ENCODE results near the gene CDHR1. TPM values are rescaled to one million over a fixed set of nuclear protein-coding genes. Genes with fewer than 3 reads are reported as not detected.

Gene CDHR1
- total RNA-seq, 1 experiment from 2014 or later: 0.39 TPM

GRCh38 chr10:84217746-84218145 lies 23.4 kb downstream of the CDHR1 start:
- Histone ChIP-seq H3K36me3 (ENCODE audit: control insufficient read depth, insufficient read depth, low read length) (no peaks in the 10 kb centered on the region), H3K27ac (ENCODE audit: low read length) (no peak overlapping the region), H3K4me1 (ENCODE audit: control insufficient read depth, insufficient read depth, low read length) (no peaks in the 10 kb centered on the region), H3K27me3 (ENCODE audit: control insufficient read depth, insufficient read depth, low read length) (peaks cover 16% of the 10 kb centered on the region), H3K9me3 (ENCODE audit: control insufficient read depth, insufficient read depth, low read depth, low read length) (no peaks in the 10 kb centered on the region), H3K4me3 (ENCODE audit: low read depth in 2 of 2, low read length in 2 of 2) (no peak overlapping the region)
- no peak for TF ChIP-seq POLR2AphosphoS5 (IDR thresholded peaks at IDR 0.05; ENCODE audit: low read depth, low read length)
- no peak for TF ChIP-seq TCF7L2 (IDR thresholded peaks at IDR 0.05; ENCODE audit: low read depth, low read length)
- TF ChIP-seq REST (IDR thresholded peaks at IDR 0.05; ENCODE audit: insufficient read depth in 1 of 2, low read depth in 2 of 2, low read length in 1 of 2): no peak
- TF ChIP-seq CTCF (IDR thresholded peaks at IDR 0.05): no peak
- TF ChIP-seq SIN3A (IDR thresholded peaks at IDR 0.05; ENCODE audit: borderline replicate concordance, insufficient read depth, low read depth, low read length): no peak
- in situ Hi-C loops (cut with HindIII; ENCODE audit: low pct_unique_long_range_greater_than_20kb, low sequenced_read_pairs): no loop called here
- no peak for ATAC-seq
- no peak for DNase-seq (ENCODE audit: low read depth, low spot score)
- no TSS peak for BruUV-seq (replicated peaks)
- ChIA-PET CTCF (no interaction called here), POLR2A (no interaction called here)
- intact Hi-C loops (cut with micrococcal nuclease; ENCODE audit: unreplicated experiment): no loop called here

- BruUV-seq (replicated peaks): no TSS peak
- Histone ChIP-seq H3K4me1 (ENCODE audit: control insufficient read depth, insufficient read depth, low read length) (no peaks in the 10 kb centered on the region), H3K9me3 (ENCODE audit: control insufficient read depth, insufficient read depth, low read depth, low read length) (no peaks in the 10 kb centered on the region), H3K27ac (ENCODE audit: low read length) (no peak overlapping the region), H3K27me3 (ENCODE audit: control insufficient read depth, insufficient read depth, low read length) (peaks cover 15% of the 10 kb centered on the region), H3K36me3 (ENCODE audit: control insufficient read depth, insufficient read depth, low read length) (no peaks in the 10 kb centered on the region), H3K4me3 (ENCODE audit: low read depth in 2 of 2, low read length in 2 of 2) (no peak overlapping the region)
- no peak for DNase-seq (ENCODE audit: low read depth, low spot score)
- in situ Hi-C loops (cut with HindIII; ENCODE audit: low pct_unique_long_range_greater_than_20kb, low sequenced_read_pairs): no loop called here
- TF ChIP-seq POLR2AphosphoS5 (IDR thresholded peaks at IDR 0.05; ENCODE audit: low read depth, low read length) (no peak), TCF7L2 (IDR thresholded peaks at IDR 0.05; ENCODE audit: low read depth, low read length) (no peak), REST (IDR thresholded peaks at IDR 0.05; ENCODE audit: insufficient read depth in 1 of 2, low read depth in 2 of 2, low read length in 1 of 2) (no peak), SIN3A (IDR thresholded peaks at IDR 0.05; ENCODE audit: borderline replicate concordance, insufficient read depth, low read depth, low read length) (no peak), CTCF (IDR thresholded peaks at IDR 0.05) (no peak)
- ATAC-seq: no peak
- CTCF ChIA-PET: no interaction called here
- POLR2A ChIA-PET: no interaction called here
- intact Hi-C loops (cut with micrococcal nuclease; ENCODE audit: unreplicated experiment): no loop called here
Observed at GRCh38 chr10:84221916-84222315, 27.6 kb downstream of the CDHR1 start.

Data from Panc1 (cell line).